ENCODE data around the gene MSH3. TPM values are rescaled to one million over a fixed set of nuclear protein-coding genes. Genes with fewer than 3 reads are reported as not detected.
"Not testable (repeated sequence)": the region's sequence is repeated elsewhere in the genome, so short reads cannot be mapped to it uniquely, and the experiment has no call there.

Gene MSH3
- total RNA-seq, 2 donors from 2014 or later, result 12.6 to 14.9 TPM

DNA sequence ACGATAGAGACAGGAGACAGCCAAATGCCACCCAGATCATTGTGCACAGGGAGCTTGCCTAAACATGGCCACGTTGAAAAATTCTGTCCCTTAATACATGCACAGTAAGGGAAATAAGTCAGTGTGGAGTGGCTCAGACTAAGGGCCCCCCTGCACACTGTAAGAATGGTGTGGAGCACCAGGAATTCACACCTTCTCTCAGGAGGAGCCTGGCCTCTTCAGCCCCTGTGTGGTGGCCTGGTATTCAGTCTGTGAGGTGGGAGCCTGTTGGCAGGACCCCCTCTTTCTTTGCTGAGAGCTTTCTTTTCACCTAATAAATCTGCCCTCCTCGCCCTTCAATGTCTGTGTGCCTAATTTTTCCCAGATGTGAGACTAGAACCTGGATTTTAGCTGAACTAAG, 239.6 kb downstream of the MSH3 start:
- H3K4me3 ChIP-seq, result no peak overlapping the region
- no peaks in the 10 kb centered on the region for H3K9me3 ChIP-seq
- no peaks in the 10 kb centered on the region for H3K36me3 ChIP-seq
- DNase-seq (ENCODE audit: low spot score), result no peak
- H3K27me3 ChIP-seq (replicated peaks; ENCODE audit: insufficient read depth), result no peaks in the 10 kb centered on the region
- no peak overlapping the region for H3K27ac ChIP-seq
- no peak for TF ChIP-seq CTCF (IDR thresholded peaks at IDR 0.05)
- TF ChIP-seq POLR2AphosphoS5 (IDR thresholded peaks at IDR 0.05), result no peak
- no peak for TF ChIP-seq POLR2A (IDR thresholded peaks at IDR 0.05)
- H3K4me1 ChIP-seq (replicated peaks), result no peaks in the 10 kb centered on the region
- 68% methylated on average over 3 of the region's 3 CpGs for WGBS
- intact Hi-C loops (cut with DNase I), result no loop called here

GRCh38 chr5:80895523-80895922, 241.1 kb downstream of the MSH3 start:
- TF ChIP-seq POLR2A (IDR thresholded peaks at IDR 0.05) (no peak), POLR2AphosphoS5 (IDR thresholded peaks at IDR 0.05) (no peak), CTCF (IDR thresholded peaks at IDR 0.05) (no peak)
- WGBS, result 80% methylated on average over 2 of the region's 2 CpGs
- no peaks in the 10 kb centered on the region for H3K36me3 ChIP-seq
- H3K27ac ChIP-seq, result no peak overlapping the region
- DNase-seq (ENCODE audit: low spot score), result no peak
- no peaks in the 10 kb centered on the region for H3K9me3 ChIP-seq
- no peak overlapping the region for H3K4me3 ChIP-seq
- no peaks in the 10 kb centered on the region for H3K4me1 ChIP-seq (replicated peaks)
- intact Hi-C loops (cut with DNase I), result no loop called here
- no peaks in the 10 kb centered on the region for H3K27me3 ChIP-seq (replicated peaks; ENCODE audit: insufficient read depth)

GRCh38 chr5:80902624-80903023, 248.2 kb downstream of the MSH3 start:
- H3K27ac ChIP-seq; H3K27me3 ChIP-seq (replicated peaks; ENCODE audit: insufficient read depth); DNase-seq (ENCODE audit: low spot score); H3K4me1 ChIP-seq (replicated peaks); H3K9me3 ChIP-seq; H3K4me3 ChIP-seq; intact Hi-C loops (cut with DNase I); H3K36me3 ChIP-seq: not testable (repeated sequence)
- 96% methylated on average over 3 of the region's 3 CpGs for WGBS

GRCh38 chr5:80904533-80905187, 250.2 kb downstream of the MSH3 start:
- Histone ChIP-seq H3K27ac (no peak overlapping the region), H3K36me3 (no peaks in the 10 kb centered on the region), H3K4me3 (no peak overlapping the region), H3K9me3 (no peaks in the 10 kb centered on the region), H3K27me3 (replicated peaks; ENCODE audit: insufficient read depth) (no peaks in the 10 kb centered on the region), H3K4me1 (replicated peaks) (no peaks in the 10 kb centered on the region)
- TF ChIP-seq CTCF (IDR thresholded peaks at IDR 0.05), result no peak
- no peak for TF ChIP-seq POLR2AphosphoS5 (IDR thresholded peaks at IDR 0.05)
- TF ChIP-seq POLR2A (IDR thresholded peaks at IDR 0.05), result no peak
- intact Hi-C loops (cut with DNase I), result no loop called here
- DNase-seq (ENCODE audit: low spot score), result no peak
- WGBS, result 67% methylated on average over 1 of the region's 1 CpG

- 100% methylated on average over 1 of the region's 1 CpG for WGBS
- TF ChIP-seq POLR2A (IDR thresholded peaks at IDR 0.05) (no peak), POLR2AphosphoS5 (IDR thresholded peaks at IDR 0.05) (no peak), CTCF (IDR thresholded peaks at IDR 0.05) (no peak)
- DNase-seq (ENCODE audit: low spot score), result no peak
- H3K27ac ChIP-seq, result no peak overlapping the region
- no peaks in the 10 kb centered on the region for H3K27me3 ChIP-seq (replicated peaks; ENCODE audit: insufficient read depth)
- H3K36me3 ChIP-seq, result no peaks in the 10 kb centered on the region
- intact Hi-C loops (cut with DNase I), result no loop called here
- H3K4me1 ChIP-seq (replicated peaks), result no peaks in the 10 kb centered on the region
- H3K4me3 ChIP-seq, result no peak overlapping the region
- H3K9me3 ChIP-seq, result no peaks in the 10 kb centered on the region
Measured at GRCh38 chr5:80905405-80905804, 251.0 kb downstream of the MSH3 start.

Data from prostate gland (tissue), 2 donors.